ENCODE results near the gene SLC2A10.

Gene SLC2A10

GRCh38 chr20:46739431-46740213, 30.2 kb downstream of the SLC2A10 start:
- no peak for DNase-seq

DNA sequence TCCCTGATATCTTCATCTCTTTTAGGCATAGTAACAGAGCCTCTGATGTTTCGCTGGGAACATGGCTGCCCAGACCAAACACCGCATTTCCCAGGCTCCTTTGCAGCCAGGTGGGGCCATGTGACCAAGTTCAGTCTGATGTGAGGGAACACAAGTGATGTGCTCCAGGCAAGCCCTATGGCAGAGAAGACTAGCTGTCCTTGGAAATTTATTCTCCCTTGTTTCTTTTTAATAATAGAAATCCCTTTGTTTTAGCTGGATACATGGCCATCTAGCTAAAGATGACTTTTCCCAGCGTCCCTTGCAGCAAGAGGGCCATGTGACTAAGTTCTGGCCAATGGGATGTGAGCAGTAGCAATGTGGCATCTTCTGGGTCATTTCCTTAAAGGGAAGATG, 30.8 kb downstream of the SLC2A10 start:
- DNase-seq, result no peak

- DNase-seq, result no peak
Measured at GRCh38 chr20:46741924-46742668, 32.6 kb downstream of the SLC2A10 start.

GRCh38 chr20:46742669-46743045, 33.2 kb downstream of the SLC2A10 start:
- no peak for DNase-seq

DNA sequence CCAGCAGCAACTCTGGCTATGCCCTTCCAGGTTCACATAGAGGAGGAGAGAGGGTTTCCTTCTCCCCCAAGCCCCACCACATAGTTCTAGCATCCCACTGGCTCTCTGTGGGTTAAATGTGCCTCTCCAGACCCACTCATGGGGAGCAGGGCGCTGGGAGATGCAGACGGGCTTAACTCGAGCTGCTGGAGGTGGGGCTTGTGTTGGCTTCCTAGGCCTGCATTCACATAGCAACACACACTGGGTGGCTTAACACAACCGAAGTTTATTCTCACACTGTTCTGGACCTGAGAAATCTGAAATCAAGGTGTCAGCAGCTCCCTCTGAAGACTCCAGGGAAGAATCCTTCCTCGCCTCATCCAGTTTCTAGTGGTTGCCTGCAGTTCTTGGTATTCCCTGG, 33.6 kb downstream of the SLC2A10 start:
- DNase-seq, result no peak

GRCh38 chr20:46746956-46747526, 37.6 kb downstream of the SLC2A10 start:
- no peak for DNase-seq

DNA sequence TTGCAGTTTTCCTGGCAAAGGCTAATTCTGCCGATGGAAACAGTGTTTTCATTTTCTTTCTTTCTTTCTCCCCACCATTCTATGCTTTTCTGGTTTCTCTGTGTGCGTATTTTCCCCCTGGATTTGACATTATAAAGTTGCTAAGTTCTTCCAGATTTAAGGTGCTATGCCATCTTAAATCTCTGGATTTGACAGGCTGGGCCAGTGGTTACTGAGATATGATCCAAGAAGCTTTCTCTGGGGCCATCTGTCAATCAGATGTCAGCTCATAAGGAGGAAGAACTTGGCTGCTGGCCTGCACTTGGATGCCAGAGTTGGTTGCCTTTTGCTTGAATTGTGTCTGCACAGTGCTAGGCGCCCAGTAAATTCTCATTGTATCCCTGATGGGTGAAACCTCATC, 39.7 kb downstream of the SLC2A10 start:
- no peak for DNase-seq

- no peak for DNase-seq
Measured at GRCh38 chr20:46751856-46752255, 42.4 kb downstream of the SLC2A10 start.

GRCh38 chr20:46752728-46753127, 43.3 kb downstream of the SLC2A10 start:
- peak; percentile 80 for DNase-seq

DNA sequence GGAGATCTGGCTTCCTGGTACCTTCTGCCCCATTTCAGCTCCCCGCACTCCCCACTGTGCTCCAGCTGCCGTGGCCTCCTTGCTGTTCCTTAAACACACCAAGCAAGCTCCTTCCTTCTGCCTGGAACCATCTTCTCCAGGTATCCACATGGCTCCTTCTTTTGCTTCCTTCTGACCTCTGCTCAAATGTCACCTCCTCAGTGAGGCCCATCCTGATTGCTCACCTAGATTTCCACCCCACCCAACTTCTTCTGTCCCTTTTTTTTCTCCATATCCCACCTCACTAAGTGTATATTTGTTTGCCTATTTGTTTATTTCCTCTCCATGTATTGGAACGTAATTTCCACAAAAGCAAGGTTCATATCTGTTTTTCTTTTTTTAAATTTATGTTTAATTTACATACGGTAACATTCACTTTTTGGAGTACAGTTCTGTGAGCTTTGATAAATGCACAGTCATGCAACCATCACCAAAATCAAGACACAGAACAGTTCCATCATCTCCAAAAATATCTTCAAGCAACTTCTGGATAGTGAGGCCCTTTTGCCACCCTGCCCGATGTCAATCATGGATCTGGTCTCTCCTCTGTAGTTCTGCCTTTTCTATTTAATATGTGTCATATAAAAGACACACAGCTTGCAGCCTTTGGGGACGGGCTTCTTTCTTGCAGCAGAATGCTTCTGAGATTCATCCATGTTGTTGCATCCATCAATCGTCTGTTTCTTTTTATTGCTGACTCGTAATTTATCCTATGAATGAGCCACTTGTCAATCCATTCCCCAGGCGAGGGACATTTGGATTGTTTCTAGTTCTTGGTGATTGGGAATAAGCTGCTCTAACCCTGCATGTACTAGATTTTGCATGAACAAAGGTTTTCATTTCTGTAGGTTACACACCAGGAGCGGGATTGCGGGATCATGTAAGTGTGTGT, 46.3 kb downstream of the SLC2A10 start:
- DNase-seq, result no peak

DNA sequence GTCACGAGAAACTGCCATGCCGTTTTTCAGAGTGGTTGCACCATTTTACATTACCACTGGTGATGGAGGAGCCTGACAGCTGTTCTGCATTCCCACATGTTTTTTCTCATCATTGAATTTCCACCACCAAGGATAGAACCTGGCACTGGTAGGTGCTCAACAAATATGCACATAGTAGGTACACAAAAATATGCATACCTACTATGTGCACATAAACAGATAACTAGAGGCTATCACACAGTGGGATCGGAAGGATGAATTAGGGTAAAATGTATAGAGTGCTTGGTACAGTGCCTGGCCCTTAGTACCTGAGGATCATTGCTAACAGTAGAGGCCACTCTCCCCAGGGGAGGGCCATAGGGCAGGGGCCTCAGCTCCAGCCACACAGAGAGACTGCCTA, 47.0 kb downstream of the SLC2A10 start:
- DNase-seq, result no peak

DNA sequence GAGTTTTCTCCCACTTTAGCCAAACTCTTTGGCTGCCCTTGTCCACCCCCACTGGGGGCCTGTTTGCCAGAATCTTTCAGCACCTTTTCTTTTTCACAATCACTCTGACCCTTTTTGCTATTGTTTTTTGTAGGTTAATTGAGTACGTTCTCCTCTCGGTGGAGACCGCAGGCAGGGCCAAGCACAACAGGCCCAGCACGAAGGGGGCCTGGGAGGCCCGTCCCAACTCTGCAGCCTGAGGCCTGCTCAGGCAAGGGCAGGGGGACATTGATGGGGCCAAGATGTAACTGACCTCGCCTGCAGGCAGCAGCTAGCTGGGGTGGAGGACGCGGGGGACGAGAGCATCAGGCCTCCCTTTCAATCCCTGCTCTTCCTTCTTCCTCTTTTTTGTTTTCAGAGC, 47.7 kb downstream of the SLC2A10 start:
- DNase-seq, result no peak

- peak; percentile 58 for DNase-seq
Measured at GRCh38 chr20:46757754-46758678, 48.6 kb downstream of the SLC2A10 start.

- no peak for DNase-seq
Measured at GRCh38 chr20:46758929-46759669, 49.6 kb downstream of the SLC2A10 start.

- no peak for DNase-seq
Measured at GRCh38 chr20:46761566-46761965, 52.1 kb downstream of the SLC2A10 start.

GRCh38 chr20:46764068-46764467, 54.6 kb downstream of the SLC2A10 start:
- no peak for DNase-seq

GRCh38 chr20:46765506-46766120, 56.2 kb downstream of the SLC2A10 start:
- no peak for DNase-seq

GRCh38 chr20:46767127-46767761, 57.8 kb downstream of the SLC2A10 start:
- no peak for DNase-seq

DNA sequence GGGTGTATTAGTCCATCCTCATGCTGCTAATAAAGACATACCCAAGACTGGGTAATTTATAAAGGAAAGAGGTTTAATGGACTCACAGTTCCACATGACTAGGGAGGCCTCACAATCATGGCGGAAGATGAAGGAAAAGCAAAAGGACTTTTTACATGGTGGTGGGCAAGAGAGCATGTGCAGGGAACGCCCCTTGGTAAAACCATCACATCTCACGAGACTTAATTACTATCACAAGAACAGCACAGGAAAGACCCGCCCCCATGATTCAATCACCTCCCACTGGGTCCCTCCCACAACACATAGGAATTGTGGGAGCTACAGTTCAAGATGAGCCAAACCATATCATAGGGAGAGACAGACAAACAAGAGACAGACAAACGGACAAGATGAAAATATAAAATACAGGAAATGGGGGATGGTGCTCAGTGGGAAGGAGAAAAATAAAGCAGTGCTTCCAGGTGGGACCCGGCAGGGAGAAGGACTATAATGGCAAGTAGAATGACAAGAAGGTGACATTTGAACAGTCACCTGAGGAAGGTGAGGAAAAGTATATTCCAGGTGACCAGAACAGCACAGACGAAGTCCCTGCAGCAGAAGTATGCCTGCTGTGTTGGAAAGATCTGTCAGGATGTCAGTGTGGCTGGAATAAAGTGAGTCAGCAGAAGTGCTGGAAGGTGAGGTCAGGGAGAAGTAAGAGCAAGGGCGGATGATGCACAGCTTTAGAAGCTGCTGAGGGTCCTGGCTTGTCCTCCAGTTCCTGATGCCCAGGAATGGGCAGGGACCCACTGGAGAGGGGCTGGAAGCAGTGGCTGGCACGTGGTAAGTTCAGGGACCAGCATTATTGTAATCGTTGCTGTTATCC, 61.1 kb downstream of the SLC2A10 start:
- no peak for DNase-seq
